Ascending aorta (tissue), 2 donors: Measurements from ENCODE around the gene KCNJ14. TPM values are rescaled to one million over a fixed set of nuclear protein-coding genes. Genes with fewer than 3 reads are reported as not detected.

Experiments
- DNase-seq, 2 donors: peaks; one replicate each; pipeline ENCODE4 v3.0.0-alpha.2; 2019; ENCODE audit warnings: low spot score in 2 of 2
- H3K27ac ChIP-seq, 2 donors: fragments of 200-600 bp; sonication (generic); one replicate each; pipeline ENCODE4 v1.5.1; 2016 to 2017; ENCODE audit warnings: mild to moderate bottlenecking in 1 of 2
- H3K27me3 ChIP-seq: fragments of 200-600 bp; sonication (generic); one replicate; pipeline ENCODE4 v1.5.1; 2017
- H3K36me3 ChIP-seq, 2 donors: fragments of 200-600 bp; sonication (generic); one replicate each; pipeline ENCODE4 v1.5.1; 2016
- H3K4me1 ChIP-seq, 2 donors: fragments of 200-600 bp; sonication (generic); one replicate each; pipeline ENCODE4 v1.5.1; 2016 to 2017; ENCODE audit warnings: mild to moderate bottlenecking in 1 of 2
- H3K4me3 ChIP-seq, 2 donors: fragments of 200-600 bp; sonication (generic); one replicate each; pipeline ENCODE4 v1.5.1; 2016 to 2017; ENCODE audit warnings: mild to moderate bottlenecking in 1 of 2
- H3K9me3 ChIP-seq, 2 donors: fragments of 200-600 bp; sonication (generic); one replicate each; pipeline ENCODE4 v1.5.1; 2016
- intact Hi-C: fragments of 100-400 bp; cut with DNase I; formaldehyde crosslinking; loops from one replicate; pipeline ENCODE4 v1.15.1; 2023
- total RNA-seq: library from RNA; depleted of rRNA; stranded (reverse); fragments of >200 nt; gene quantifications from one replicate; pipeline ENCODE4 v1.1.0, GENCODE V29; 2016
- TF ChIP-seq, protein P1 (sequence below), 3 experiments: fragments of 200-600 bp in 2 of 3; fragments of 450-650 bp in 1 of 3; sonication (generic) in 2 of 3; IDR thresholded peaks; one replicate each; pipeline ENCODE4 v1.5.1; 2016 to 2019; ENCODE audit warnings: antibody characterized with exemption in 3 of 3, mild to moderate bottlenecking in 1 of 3, moderate library complexity in 1 of 3

The KCNJ14 gene
- total RNA-seq, 1 donor from 2014 or later = 6.1 TPM

DNA sequence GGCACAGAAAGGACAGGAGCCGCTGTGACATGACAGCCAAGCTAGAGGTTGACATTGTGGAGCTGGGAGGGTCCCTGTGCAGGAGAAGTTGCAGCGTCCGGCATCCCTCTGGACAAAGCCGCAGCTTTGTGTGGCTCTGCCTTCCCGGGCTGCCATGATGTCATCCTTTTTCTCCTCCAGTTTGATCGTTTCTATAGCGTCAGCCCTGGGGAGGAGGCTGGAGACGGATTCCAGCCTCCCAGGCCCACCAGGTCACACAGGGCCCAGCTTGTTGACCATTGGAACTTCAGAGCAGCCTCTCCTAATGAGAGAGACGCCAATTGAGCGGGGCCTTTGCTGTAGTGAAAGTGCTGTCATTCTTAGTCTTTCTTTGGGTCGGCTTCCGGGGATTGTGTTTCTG lies 3.8 kb upstream of the KCNJ14 start:
- intact Hi-C loops = no loop called here
- H3K36me3 ChIP-seq = peaks cover 47 to 74% of the 10 kb centered on the region in 2 donors
- TF ChIP-seq, protein P1, sequence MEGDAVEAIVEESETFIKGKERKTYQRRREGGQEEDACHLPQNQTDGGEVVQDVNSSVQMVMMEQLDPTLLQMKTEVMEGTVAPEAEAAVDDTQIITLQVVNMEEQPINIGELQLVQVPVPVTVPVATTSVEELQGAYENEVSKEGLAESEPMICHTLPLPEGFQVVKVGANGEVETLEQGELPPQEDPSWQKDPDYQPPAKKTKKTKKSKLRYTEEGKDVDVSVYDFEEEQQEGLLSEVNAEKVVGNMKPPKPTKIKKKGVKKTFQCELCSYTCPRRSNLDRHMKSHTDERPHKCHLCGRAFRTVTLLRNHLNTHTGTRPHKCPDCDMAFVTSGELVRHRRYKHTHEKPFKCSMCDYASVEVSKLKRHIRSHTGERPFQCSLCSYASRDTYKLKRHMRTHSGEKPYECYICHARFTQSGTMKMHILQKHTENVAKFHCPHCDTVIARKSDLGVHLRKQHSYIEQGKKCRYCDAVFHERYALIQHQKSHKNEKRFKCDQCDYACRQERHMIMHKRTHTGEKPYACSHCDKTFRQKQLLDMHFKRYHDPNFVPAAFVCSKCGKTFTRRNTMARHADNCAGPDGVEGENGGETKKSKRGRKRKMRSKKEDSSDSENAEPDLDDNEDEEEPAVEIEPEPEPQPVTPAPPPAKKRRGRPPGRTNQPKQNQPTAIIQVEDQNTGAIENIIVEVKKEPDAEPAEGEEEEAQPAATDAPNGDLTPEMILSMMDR (IDR thresholded peaks at IDR 0.05) = no peak
- no peak for DNase-seq
- H3K27me3 ChIP-seq = no peaks in the 10 kb centered on the region
- no peak overlapping the region for H3K27ac ChIP-seq
- H3K9me3 ChIP-seq = no peaks in the 10 kb centered on the region
- no peak overlapping the region for H3K4me3 ChIP-seq
- no peaks in the 10 kb centered on the region for H3K4me1 ChIP-seq

DNA sequence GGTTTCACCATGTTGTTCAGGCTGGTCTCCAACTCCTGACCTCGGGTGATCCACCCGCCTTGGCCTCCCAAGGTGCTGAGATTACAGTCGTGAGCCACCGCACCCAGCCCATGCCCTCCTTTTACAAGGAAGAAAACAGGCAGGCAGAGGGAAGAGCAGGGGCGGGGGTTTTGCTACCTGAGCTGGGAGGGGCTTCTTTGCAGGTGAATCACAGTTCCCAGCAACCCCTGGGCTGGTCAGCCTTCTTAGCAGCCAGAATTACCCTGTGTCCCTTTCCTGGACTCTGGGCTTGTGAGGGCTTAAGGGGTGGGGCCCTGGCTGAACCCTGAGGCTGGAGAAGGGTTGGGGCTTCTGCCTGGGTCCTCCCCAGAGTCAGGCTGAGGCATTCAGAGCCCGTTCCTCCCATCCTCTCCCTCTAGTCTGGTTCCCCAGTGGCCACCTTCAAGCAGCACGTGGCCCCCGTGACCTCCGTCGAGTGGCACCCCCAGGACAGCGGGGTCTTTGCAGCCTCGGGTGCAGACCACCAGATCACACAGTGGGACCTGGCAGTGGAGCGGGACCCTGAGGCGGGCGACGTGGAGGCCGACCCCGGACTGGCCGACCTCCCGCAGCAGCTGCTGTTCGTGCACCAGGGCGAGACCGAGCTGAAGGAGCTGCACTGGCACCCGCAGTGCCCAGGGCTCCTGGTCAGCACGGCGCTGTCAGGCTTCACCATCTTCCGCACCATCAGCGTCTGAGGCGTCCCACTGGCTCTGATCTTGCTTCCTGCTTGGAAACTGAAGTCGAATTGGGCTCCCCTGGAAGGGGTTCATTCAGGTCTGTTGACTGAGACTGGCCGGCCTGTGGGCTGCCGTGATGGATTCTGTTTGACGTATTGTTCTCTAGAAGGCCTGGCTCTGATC lies 2.8 kb upstream of the KCNJ14 start:
- TF ChIP-seq, protein P1 (IDR thresholded peaks at IDR 0.05) = no peak

DNA sequence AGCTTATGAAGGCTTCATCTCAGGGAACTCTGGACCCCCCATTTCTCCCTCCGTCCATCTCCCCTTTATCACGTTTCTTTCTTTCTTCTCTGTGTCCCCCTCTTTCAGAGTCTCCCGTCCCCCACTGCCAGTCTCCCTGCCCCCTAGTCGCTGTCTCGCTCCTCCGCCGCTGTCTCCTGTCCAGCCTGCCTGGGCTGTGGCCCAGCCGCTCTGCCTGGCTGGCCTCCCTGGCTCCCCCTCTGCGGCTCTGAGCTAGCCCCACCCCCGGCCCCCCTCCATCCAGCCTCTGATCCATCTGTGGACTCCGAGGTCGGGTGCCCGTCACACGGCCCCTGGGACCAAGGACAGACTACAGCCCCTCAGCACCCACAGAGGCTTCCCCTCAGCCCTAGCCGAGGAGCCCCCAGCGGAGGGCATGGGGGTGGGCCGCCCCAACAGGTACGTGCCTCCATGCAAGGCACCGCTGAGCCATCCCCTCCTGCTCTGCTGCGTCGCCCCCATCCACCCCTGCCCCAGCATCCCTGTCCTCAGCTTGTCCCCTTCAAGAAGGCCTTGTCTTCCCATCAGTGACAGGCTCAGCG lies 1.1 kb upstream of the KCNJ14 start:
- Histone ChIP-seq H3K4me3 (no peak overlapping the region), H3K4me1 (no peaks in the 10 kb centered on the region), H3K27me3 (no peaks in the 10 kb centered on the region), H3K27ac (no peak overlapping the region), H3K36me3 (peaks cover 40 to 64% of the 10 kb centered on the region in 2 donors), H3K9me3 (no peaks in the 10 kb centered on the region)
- intact Hi-C loops = no loop called here
- no peak for DNase-seq
- TF ChIP-seq, protein P1 (IDR thresholded peaks at IDR 0.05) = no peak

More for the DNA sequence above, 2.8 kb upstream of the KCNJ14 start:
- Histone ChIP-seq H3K27ac (no peak overlapping the region), H3K36me3 (peaks cover 47 to 77% of the 10 kb centered on the region in 2 donors), H3K4me1 (no peaks in the 10 kb centered on the region), H3K9me3 (no peaks in the 10 kb centered on the region), H3K27me3 (no peaks in the 10 kb centered on the region), H3K4me3 (no peak overlapping the region)
- DNase-seq = no peak
- intact Hi-C loops = no loop called here

DNA sequence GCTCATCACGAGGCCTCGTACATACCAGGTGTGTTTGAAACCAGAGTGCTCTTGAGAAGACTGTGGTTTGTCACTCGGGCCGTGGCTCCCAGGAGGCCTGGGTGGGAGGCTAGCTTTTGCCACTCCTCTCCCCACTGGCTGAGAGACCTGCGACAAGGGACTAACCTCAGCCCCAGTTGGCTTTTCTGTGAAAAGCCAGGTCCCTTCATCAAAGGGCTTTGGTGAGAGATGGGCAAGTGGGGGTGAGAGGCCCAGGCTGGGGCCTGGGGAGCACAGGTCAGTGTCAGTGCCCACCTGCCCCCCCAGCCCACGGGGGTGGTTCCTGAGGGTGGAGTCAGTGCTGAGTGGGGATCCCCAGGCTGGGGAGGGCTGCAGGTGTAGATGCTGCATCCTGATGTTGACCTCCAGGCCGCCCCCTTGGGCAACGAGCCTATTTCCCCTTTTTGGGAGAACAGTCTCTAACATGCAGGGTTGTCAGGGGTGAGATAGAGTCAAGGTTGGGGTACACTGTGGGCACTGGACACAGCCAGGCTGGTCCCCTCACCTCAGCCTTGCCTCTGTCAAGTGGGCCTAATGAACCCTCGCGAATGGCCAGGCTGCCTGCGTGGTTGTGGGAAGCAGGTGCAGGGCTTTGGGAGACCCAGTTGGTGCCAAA lies 661 bp downstream of the KCNJ14 start:
- no peak overlapping the region for H3K27ac ChIP-seq
- H3K4me3 ChIP-seq = no peak overlapping the region
- no peaks in the 10 kb centered on the region for H3K9me3 ChIP-seq
- no peaks in the 10 kb centered on the region for H3K4me1 ChIP-seq
- intact Hi-C loops = no loop called here
- DNase-seq = no peak
- peaks cover 24 to 51% of the 10 kb centered on the region in 2 donors for H3K36me3 ChIP-seq
- TF ChIP-seq, protein P1 (IDR thresholded peaks at IDR 0.05) = no peak
- no peaks in the 10 kb centered on the region for H3K27me3 ChIP-seq

DNA sequence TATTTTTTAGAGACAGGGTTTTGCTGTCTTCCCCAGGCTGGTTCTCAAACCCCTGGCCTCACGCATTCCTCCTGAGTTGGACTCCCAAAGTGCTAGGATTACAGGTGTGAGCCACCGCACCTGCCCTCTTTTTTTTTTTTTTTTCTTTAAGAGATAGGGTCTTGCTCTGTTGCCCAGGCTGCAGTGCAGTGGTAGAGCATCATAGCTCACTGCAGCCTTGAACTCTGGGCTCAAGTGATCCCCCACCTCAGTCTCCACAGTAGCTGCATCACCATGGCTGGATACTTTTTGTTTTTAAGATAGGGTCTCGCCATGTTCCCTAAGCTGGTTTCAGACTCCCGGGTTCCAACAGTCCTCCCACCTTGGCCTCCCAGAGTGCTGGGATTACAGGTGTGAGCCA lies 1.5 kb downstream of the KCNJ14 start:
- no peak for DNase-seq
- H3K4me1 ChIP-seq = no peaks in the 10 kb centered on the region
- intact Hi-C loops = no loop called here
- TF ChIP-seq, protein P1 (IDR thresholded peaks at IDR 0.05) = no peak
- peaks cover 16 to 43% of the 10 kb centered on the region in 2 donors for H3K36me3 ChIP-seq
- H3K4me3 ChIP-seq = no peak overlapping the region
- no peak overlapping the region for H3K27ac ChIP-seq
- H3K9me3 ChIP-seq = no peaks in the 10 kb centered on the region
- H3K27me3 ChIP-seq = no peaks in the 10 kb centered on the region
